Measurements from ENCODE around the gene CSRNP3.

GRCh38 chr2:165700531-165700930, 231.0 kb downstream of the CSRNP3 start:
- TF ChIP-seq POLR2A (IDR thresholded peaks at IDR 0.05): no peak
- no peak for TF ChIP-seq CTCF (IDR thresholded peaks at IDR 0.05 in 8 of 11, conservative IDR thresholded peaks at IDR 0.05 in 3 of 11)

Data from spleen (tissue), 7 donors.